ENCODE data around the gene CHRNA3.

CHRNA3 gene

DNA sequence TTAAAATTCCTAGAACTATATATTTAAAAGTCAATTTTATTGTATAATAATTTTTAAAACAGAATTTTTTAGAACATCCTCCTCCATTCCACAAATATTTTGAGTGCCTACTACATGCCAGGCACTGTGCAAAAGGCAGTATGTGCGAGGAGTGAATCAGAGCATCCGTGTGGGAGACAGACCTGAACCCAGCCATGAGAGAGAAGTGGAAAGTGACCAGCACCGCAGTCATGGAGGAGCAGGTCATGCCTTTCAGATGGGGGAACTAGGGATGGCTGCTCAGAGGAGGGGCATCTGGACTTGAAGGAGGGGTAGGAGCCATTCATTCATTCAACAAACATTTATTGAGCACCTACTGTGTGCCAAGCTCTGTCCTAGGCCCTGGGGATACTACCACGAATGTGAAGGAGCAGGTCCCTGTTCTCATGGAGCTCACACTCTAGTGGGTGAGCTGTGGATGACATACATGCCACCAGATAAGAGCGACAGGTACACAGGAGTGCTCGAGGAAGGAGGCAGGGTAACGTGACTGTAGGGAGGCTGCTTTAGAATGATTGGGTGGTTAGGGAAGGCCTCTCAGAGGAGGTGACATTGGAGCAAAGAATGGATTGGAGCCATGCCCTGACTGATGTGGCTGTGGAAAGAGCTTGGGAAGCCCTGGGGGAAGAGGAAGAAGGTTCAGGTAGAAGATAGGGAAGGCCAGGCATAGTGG, 3.1 kb upstream of the CHRNA3 start:
- TF ChIP-seq, protein P1, sequence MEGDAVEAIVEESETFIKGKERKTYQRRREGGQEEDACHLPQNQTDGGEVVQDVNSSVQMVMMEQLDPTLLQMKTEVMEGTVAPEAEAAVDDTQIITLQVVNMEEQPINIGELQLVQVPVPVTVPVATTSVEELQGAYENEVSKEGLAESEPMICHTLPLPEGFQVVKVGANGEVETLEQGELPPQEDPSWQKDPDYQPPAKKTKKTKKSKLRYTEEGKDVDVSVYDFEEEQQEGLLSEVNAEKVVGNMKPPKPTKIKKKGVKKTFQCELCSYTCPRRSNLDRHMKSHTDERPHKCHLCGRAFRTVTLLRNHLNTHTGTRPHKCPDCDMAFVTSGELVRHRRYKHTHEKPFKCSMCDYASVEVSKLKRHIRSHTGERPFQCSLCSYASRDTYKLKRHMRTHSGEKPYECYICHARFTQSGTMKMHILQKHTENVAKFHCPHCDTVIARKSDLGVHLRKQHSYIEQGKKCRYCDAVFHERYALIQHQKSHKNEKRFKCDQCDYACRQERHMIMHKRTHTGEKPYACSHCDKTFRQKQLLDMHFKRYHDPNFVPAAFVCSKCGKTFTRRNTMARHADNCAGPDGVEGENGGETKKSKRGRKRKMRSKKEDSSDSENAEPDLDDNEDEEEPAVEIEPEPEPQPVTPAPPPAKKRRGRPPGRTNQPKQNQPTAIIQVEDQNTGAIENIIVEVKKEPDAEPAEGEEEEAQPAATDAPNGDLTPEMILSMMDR (IDR thresholded peaks at IDR 0.05; ENCODE audit: insufficient read depth, missing control alignments) = no peak
- no peak for DNase-seq (ENCODE audit: insufficient read length, low spot score)
- FAIRE-seq = no peak

DNA sequence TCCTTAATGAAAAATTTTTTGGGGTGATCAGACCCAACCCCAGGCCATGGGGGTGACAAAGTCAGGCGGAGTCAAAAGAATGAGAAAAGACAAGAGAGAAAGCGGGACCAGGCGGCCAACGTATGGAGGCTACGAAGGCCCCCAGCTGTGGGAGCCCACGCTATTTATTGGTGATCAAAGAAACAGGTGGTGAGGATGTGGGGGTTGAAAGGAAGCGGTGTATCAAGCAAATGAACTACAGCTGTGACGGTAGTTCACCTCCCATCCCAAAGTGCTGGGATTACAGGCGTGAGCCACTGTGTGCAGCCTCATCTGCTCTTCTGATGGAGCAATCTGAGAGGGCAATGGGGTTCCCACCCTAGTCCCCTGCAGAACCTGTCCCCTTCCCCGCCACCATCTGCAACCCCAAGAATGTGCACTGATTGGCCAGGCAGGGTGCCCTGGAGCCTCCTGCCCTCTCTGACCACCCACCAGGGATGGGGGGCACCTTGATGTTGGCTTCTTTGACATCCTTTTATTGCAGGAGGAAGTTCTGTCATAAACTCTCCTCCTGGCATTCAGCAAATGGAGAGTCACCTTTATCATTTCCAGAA, 1.1 kb upstream of the CHRNA3 start:
- TF ChIP-seq, protein P1 (IDR thresholded peaks at IDR 0.05; ENCODE audit: insufficient read depth, missing control alignments) = no peak
- FAIRE-seq (no peak), DNase-seq (ENCODE audit: insufficient read length, low spot score) (no peak)

DNA sequence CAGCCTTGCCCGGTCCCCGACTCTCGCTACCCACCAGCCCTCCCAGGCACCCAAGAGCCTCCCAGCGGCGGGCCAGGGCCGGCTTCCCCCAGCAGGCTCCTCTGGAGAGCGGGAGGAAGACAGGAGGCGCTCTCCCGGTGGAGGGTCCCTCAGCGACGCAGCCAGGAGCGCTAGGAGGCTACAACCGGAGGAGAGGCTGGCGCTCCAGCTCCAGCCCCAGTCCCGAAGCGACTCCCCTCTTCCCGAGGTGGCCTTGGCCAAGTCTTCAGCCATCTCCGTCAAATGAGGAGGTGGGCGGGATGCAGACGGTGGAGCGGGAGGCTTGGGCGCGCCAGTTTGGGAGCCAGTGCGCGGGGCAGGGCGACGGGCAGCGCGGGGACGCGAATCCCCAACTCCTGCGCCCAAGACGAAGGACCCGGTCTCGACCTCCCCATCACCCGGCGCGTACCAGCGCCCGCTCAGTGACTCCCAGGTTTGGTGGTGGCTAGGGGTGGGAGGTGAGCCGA, 722 bp downstream of the CHRNA3 start:
- DNase-seq (ENCODE audit: insufficient read length, low spot score) = peak; percentile 50
- FAIRE-seq = no peak
- TF ChIP-seq, protein P1 (IDR thresholded peaks at IDR 0.05; ENCODE audit: insufficient read depth, missing control alignments) = peak; percentile 41

DNA sequence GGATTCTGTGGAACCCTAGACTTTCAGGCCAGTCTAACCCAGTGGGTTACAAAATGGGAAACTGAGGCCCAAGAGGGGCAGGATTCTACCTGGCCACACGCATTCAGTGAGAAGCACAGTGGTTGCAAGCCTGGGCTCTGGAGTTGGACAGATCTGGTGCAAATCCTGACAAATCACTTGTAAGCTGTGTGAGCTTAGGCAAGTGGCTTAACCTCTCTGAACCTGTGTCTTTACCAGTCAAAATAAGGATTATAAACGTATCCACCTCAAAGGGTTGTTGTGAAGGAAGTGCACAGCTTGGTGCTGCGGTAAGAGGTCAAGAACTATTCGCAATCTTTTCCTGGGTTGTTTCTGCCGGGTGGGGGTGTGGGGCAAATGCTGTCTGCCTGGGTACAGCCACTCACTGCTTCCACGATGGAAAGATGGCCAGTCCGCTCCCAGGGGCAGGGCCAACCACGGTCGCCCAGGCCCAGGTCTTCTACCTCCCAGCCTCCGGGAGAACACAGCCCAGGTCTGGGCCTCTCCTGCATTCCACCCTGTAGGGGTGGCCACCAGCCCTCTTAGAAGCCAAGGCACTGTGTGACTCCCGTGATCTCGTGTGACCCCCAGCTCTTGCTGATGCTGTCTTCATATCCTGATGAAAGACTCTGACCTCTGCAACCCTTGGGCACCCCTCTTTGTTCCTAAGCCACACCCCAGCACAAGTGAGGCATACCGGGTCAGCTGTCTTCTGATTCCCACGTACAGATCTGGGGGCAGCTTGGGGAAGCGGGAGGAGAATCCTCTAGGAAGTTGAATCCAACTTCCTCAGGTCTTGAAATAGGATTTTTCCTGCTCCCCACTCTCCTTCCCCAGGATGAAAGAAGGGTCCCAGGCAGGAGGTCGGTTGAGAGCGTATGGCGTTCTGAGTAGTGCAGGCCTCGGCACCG, 1.5 kb downstream of the CHRNA3 start:
- TF ChIP-seq, protein P1 (IDR thresholded peaks at IDR 0.05; ENCODE audit: insufficient read depth, missing control alignments) = no peak
- FAIRE-seq = no peak
- no peak for DNase-seq (ENCODE audit: insufficient read length, low spot score)

DNA sequence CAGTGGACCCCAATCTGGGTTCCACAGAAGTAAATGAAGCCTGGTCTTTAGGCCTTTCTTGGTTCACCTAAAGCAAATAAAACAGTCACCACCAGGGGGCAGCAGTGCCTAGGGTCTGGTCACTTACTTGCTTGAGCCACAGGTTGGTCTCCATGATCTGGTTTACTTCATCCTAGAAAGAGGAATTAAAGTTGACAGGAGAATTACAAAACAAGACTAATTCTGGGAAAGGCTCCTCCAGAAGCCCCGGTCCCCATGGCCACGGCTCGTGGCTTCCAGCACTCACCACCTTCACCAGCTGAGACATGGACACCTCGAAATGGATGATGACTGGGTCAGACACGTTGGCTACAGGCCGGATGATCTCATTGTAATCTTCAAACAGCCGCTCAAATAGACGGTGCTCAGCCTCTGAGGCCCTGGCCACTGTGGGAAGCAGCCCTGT, 2.3 kb downstream of the CHRNA3 start:
- FAIRE-seq = peak; percentile 44
- DNase-seq (ENCODE audit: insufficient read length, low spot score) = peak; percentile 86
- TF ChIP-seq, protein P1 (IDR thresholded peaks at IDR 0.05; ENCODE audit: insufficient read depth, missing control alignments) = peak; percentile 89

DNA sequence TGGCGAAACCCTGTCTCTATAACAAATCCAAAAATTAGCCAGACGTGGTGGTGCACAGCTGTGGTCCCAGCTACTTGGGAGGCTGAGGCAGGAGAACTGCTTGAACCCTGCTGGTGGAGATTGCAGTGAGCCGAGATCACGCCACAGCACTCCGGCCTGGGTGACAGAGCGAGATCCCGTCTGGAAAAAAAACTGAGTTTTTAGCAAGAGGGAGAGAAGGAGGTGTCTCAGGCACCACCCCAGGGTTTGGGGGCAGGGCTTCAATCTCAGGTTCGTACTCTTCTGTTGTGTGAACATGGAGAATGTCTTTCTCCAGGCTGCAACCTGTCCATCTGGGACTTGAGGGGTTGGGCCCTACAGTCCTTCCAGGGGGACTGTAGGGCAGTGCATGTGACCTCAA, 2.7 kb downstream of the CHRNA3 start:
- TF ChIP-seq, protein P1 (IDR thresholded peaks at IDR 0.05; ENCODE audit: insufficient read depth, missing control alignments) = no peak
- FAIRE-seq (no peak), DNase-seq (ENCODE audit: insufficient read length, low spot score) (no peak)
